Measurements from ENCODE around the gene HDAC4.

Gene HDAC4

DNA sequence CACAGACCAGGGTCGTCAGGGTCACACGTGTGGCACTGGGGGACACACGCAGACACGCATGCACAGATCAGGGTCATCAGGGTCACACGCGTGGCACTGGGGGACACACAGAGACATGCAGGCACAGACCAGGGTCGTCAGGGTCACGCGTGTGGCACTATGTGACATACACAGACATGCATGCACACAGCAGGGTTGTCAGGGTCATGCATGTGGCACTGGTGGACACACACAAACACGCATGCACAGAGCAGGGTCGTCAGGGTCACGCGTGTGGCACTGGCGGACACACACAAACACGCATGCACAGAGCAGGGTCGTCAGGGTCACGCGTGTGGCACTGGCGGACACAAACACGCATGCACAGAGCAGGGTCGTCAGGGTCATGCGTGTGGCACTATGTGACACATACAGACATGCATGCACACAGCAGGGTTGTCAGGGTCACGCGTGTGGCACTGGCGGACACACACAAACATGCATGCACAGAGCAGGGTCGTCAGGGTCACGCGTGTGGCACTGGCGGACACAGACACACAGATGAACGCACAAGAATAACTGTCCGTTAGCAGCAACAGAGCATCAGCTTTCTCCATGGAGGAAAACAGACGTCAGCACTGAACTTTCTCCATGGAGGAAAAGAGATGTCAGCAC is 34.9 kb downstream of the HDAC4 start:
- in situ Hi-C loops (cut with HindIII; ENCODE audit: low pct_ligation_motif_present, low sequenced_read_pairs) = no loop called here
- no peaks in the 10 kb centered on the region for H3K27me3 ChIP-seq (replicated peaks)
- no peaks in the 10 kb centered on the region for H3K36me3 ChIP-seq (replicated peaks)
- no peak for DNase-seq
- H3K4me3 ChIP-seq (ENCODE audit: low read depth, low read length) = no peak overlapping the region
- TF ChIP-seq, protein P1, sequence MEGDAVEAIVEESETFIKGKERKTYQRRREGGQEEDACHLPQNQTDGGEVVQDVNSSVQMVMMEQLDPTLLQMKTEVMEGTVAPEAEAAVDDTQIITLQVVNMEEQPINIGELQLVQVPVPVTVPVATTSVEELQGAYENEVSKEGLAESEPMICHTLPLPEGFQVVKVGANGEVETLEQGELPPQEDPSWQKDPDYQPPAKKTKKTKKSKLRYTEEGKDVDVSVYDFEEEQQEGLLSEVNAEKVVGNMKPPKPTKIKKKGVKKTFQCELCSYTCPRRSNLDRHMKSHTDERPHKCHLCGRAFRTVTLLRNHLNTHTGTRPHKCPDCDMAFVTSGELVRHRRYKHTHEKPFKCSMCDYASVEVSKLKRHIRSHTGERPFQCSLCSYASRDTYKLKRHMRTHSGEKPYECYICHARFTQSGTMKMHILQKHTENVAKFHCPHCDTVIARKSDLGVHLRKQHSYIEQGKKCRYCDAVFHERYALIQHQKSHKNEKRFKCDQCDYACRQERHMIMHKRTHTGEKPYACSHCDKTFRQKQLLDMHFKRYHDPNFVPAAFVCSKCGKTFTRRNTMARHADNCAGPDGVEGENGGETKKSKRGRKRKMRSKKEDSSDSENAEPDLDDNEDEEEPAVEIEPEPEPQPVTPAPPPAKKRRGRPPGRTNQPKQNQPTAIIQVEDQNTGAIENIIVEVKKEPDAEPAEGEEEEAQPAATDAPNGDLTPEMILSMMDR (IDR thresholded peaks at IDR 0.05; ENCODE audit: low read depth, low read length, missing control alignments) = no peak
- H3K27ac ChIP-seq = no peak overlapping the region

DNA sequence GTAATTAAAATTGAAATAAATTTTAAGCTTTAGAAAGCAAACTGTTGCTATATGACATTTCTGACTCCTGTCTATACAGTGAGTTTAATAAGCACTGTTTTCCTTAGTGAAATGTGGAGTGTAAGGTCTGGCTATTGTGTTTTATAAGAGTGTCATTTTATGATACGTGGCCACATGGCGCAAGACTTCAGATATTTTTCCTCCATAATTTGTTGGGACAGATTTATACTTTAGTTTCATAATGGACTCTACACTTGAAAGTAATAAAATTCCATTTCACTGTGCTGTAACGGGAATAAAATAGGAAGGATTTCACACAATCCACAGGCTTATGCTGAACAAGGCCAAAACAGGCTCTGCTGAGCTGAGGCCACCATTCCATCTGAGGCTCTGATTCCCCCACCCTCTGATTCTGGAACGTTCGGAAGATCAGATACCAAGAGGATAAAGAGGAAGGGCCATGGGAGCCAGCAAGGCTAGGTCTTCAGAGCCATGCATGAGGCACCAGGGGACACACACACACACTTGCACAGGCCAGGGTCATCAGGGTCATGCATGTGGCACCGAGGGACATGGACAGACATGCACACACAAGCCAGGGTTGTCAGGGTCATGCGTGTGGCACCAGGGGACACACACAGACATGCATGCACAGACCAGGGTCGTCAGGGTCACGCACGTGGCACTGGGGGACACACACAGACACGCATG is 35.6 kb downstream of the HDAC4 start:
- no peak for DNase-seq
- in situ Hi-C loops (cut with HindIII; ENCODE audit: low pct_ligation_motif_present, low sequenced_read_pairs) = no loop called here
- no peaks in the 10 kb centered on the region for H3K36me3 ChIP-seq (replicated peaks)
- no peak overlapping the region for H3K27ac ChIP-seq
- H3K4me3 ChIP-seq (ENCODE audit: low read depth, low read length) = no peak overlapping the region
- TF ChIP-seq, protein P1 (IDR thresholded peaks at IDR 0.05; ENCODE audit: low read depth, low read length, missing control alignments) = no peak
- no peaks in the 10 kb centered on the region for H3K27me3 ChIP-seq (replicated peaks)

DNA sequence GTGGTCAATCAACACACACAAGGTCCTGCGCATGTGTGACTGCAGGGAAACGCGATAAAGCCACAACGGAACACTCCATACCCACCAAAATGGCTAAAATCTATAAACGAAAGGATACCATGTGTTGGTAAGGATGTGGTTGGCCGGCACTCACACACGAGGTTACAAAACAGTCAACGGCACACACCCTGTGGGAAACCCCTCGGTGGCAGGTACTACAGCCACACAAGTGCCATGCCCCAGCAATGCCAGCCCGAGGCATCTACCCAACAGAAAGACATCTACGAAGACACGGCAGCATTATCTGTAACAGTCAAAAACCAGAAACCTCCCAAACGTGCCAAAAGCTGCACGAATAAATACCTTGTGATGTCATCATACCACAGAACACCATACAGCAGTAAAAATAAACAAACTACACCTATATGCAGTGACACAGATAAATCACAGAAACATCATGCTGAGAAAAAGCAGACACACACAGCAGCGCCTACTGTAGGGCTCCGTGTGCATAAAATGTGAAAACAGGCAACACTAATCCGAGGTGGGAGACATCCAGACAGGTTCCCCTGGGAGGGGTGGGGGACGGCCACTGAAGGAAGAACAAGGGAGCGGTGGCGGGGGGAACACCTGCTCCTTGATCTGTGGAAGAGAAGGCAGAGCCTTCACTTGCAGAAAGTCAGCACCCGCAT is 36.7 kb downstream of the HDAC4 start:
- Histone ChIP-seq H3K4me3 (ENCODE audit: low read depth, low read length) (no peak overlapping the region), H3K36me3 (replicated peaks) (no peaks in the 10 kb centered on the region), H3K27ac (no peak overlapping the region), H3K27me3 (replicated peaks) (no peaks in the 10 kb centered on the region)
- no peak for DNase-seq
- TF ChIP-seq, protein P1 (IDR thresholded peaks at IDR 0.05; ENCODE audit: low read depth, low read length, missing control alignments) = no peak
- in situ Hi-C loops (cut with HindIII; ENCODE audit: low pct_ligation_motif_present, low sequenced_read_pairs) = no loop called here

DNA sequence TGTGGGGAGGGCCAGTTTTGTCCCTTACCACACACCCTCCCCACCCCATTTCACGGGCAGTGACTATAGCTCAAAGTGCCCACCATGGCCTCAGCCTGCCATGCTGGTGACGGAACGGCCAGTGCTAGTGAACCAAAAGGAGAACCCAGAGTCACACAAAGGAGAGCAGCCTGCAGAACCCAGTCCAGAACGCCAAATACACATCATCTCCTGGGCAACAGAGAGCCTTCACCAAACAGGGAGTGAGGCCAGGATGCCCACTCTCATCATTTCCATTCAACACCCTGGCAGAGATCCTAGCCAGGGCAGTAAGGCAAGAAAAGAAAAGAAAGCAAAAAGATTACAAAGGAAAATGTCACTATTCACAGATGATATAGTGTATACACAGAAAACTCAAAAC is 38.3 kb downstream of the HDAC4 start:
- TF ChIP-seq, protein P1 (IDR thresholded peaks at IDR 0.05; ENCODE audit: low read depth, low read length, missing control alignments) = no peak
- DNase-seq = no peak
- Histone ChIP-seq H3K27ac (no peak overlapping the region), H3K4me3 (ENCODE audit: low read depth, low read length) (no peak overlapping the region), H3K27me3 (replicated peaks) (no peaks in the 10 kb centered on the region), H3K36me3 (replicated peaks) (no peaks in the 10 kb centered on the region)
- in situ Hi-C loops (cut with HindIII; ENCODE audit: low pct_ligation_motif_present, low sequenced_read_pairs) = no loop called here

DNA sequence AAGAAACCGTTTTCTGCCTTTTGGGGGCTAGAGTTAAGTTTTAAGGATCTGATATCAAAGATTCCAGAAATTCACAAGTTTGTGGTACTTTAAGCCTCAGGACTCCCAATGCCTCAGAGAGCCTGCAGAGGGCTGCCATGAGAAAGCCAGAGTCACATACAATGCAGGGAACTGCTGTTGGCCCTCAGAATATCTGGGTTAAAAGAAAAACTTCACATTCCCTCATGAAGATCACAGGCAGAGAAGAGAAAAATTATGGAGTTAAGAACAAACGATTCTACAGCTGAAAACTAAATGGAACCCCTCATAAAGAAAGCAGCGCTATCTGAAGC is 39.5 kb downstream of the HDAC4 start:
- TF ChIP-seq, protein P1 (IDR thresholded peaks at IDR 0.05; ENCODE audit: low read depth, low read length, missing control alignments) = peak; percentile 63
- in situ Hi-C loops (cut with HindIII; ENCODE audit: low pct_ligation_motif_present, low sequenced_read_pairs) = no loop called here
- no peaks in the 10 kb centered on the region for H3K27me3 ChIP-seq (replicated peaks)
- no peaks in the 10 kb centered on the region for H3K36me3 ChIP-seq (replicated peaks)
- no peak overlapping the region for H3K27ac ChIP-seq
- H3K4me3 ChIP-seq (ENCODE audit: low read depth, low read length) = no peak overlapping the region
- DNase-seq = no peak
